ENCODE data around the gene ARMH3.
A peak's percentile ranks its signal among the peaks of the same experiment; 100 is the strongest.

Gene ARMH3

DNA sequence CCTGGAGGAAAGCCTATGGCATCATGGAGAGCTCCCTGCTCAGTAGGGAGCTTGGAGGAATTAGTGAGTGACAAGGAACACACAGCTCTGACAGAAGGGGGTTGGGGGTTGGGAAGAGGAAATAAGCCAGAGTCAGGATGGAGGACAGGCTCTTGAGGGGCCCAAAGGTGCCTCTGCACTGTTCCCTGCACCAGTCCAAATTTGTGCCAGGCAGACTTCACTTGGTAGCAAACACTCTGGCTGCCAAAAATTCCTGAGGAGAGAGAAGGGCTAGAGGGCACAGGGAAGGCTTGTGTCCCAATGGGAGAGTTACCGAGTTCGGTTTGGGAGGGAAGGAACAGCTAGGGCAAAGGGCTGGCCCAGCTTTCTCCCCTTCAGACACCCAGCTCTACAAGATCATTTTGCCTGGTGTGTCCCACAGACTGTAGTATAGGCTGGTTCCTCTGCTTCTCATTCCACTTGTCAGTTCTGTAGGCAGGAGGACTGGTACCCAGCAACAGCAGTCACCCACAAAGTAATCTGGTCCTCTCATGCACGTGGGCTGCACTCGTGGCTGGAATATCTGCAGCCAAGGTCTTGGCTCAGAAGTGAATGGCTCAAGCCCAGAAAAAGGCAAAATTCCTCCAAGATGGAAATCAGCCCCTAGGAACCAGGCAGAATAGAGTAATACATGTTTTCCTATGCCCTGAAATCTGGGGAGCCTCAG lies 204.4 kb downstream of the ARMH3 start:
- H3K27ac ChIP-seq, result no peak overlapping the region
- TF ChIP-seq ZFX (IDR thresholded peaks at IDR 0.05; ENCODE audit: borderline replicate concordance) (no peak), CTCF (IDR thresholded peaks at IDR 0.05) (no peak)

GRCh38 chr10:101850749-101851148 lies 205.2 kb downstream of the ARMH3 start:
- no peak overlapping the region for H3K27ac ChIP-seq
- TF ChIP-seq CTCF (IDR thresholded peaks at IDR 0.05), result no peak
- TF ChIP-seq ZFX (IDR thresholded peaks at IDR 0.05; ENCODE audit: borderline replicate concordance), result no peak

GRCh38 chr10:101848894-101849351 lies 207.1 kb downstream of the ARMH3 start:
- H3K27ac ChIP-seq, result no peak overlapping the region
- TF ChIP-seq ZFX (IDR thresholded peaks at IDR 0.05; ENCODE audit: borderline replicate concordance), result no peak
- no peak for TF ChIP-seq CTCF (IDR thresholded peaks at IDR 0.05)

DNA sequence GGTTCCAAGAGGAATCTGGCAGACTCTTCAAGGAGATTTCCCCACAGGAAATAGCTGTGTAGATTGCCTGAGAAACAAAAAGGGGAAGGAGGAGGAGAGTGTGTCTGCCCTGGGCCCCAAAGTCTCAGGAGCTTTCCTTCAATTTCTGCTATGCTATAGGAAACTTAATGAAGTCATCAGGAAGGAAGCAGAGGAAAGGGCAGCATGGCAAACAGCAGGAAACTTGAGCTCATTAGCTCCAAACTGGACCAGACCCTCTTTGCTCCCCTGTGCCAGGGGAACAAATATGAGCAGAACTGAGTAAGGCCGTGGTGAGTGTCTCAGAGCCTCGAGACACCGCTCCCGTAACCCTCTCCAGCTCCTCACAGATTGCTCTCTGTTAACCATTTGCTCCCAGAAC lies 207.6 kb downstream of the ARMH3 start:
- no peak for TF ChIP-seq CTCF (IDR thresholded peaks at IDR 0.05)
- TF ChIP-seq ZFX (IDR thresholded peaks at IDR 0.05; ENCODE audit: borderline replicate concordance), result no peak

GRCh38 chr10:101845893-101846292 lies 210.1 kb downstream of the ARMH3 start:
- H3K27ac ChIP-seq, result no peak overlapping the region
- no peak for TF ChIP-seq CTCF (IDR thresholded peaks at IDR 0.05)
- no peak for TF ChIP-seq ZFX (IDR thresholded peaks at IDR 0.05; ENCODE audit: borderline replicate concordance)

More for the DNA sequence above, 207.6 kb downstream of the ARMH3 start:
- no peak overlapping the region for H3K27ac ChIP-seq

- TF ChIP-seq CTCF (IDR thresholded peaks at IDR 0.05), result peak; percentile 88
- no peak for TF ChIP-seq ZFX (IDR thresholded peaks at IDR 0.05; ENCODE audit: borderline replicate concordance)
- H3K27ac ChIP-seq, result no peak within 1 kb of the TSS
Observed at GRCh38 chr10:101843032-101844021, 212.6 kb downstream of the ARMH3 start, which contains the start of gene KCNIP2. KCNIP2 (minus strand) TSS chr10:101843800; CDS start chr10:101843568, 232 bp downstream.

Measured in 22Rv1 (cell line).